ENCODE measurements around the gene DNM3. TPM values are rescaled to one million over a fixed set of nuclear protein-coding genes. Genes with fewer than 3 reads are reported as not detected.
A peak's percentile ranks its signal among the peaks of the same experiment; 100 is the strongest.

Gene DNM3
- total and polyA plus RNA-seq, 4 donors: 38.5 to 93.9 (median 48.5) TPM

- H3K4me1 ChIP-seq (ENCODE audit: control insufficient read depth, insufficient read depth, low read length): no peaks in the 10 kb centered on the region
- no peak overlapping the region for H3K4me3 ChIP-seq (ENCODE audit: low read depth, low read length)
- no peaks in the 10 kb centered on the region for H3K27me3 ChIP-seq (ENCODE audit: control insufficient read depth, insufficient read depth, low read length)
- H3K36me3 ChIP-seq (ENCODE audit: control insufficient read depth, insufficient read depth, low read length): peaks cover 14% of the 10 kb centered on the region
- WGBS (ENCODE audit: insufficient coverage): 88% methylated on average over 1 of the region's 3 CpGs
- no peaks in the 10 kb centered on the region for H3K9me3 ChIP-seq (ENCODE audit: control insufficient read depth, insufficient read depth, low read length)
- DNase-seq (ENCODE audit: low read depth in 4 of 6, low spot score in 6 of 6): no peak
- no peak overlapping the region for H3K27ac ChIP-seq (ENCODE audit: low read depth, low read length)
Observed at GRCh38 chr1:171800342-171800741, 41.0 kb upstream of the DNM3 start.

GRCh38 chr1:171800851-171801250, 40.4 kb upstream of the DNM3 start:
- WGBS (ENCODE audit: insufficient coverage): no CpG with 5 or more reads among the region's 3 CpGs
- H3K4me1 ChIP-seq (ENCODE audit: control insufficient read depth, insufficient read depth, low read length): no peaks in the 10 kb centered on the region
- peak in 1 of 6 donors; percentile 28 for DNase-seq (ENCODE audit: low read depth in 4 of 6, low spot score in 6 of 6)

DNA sequence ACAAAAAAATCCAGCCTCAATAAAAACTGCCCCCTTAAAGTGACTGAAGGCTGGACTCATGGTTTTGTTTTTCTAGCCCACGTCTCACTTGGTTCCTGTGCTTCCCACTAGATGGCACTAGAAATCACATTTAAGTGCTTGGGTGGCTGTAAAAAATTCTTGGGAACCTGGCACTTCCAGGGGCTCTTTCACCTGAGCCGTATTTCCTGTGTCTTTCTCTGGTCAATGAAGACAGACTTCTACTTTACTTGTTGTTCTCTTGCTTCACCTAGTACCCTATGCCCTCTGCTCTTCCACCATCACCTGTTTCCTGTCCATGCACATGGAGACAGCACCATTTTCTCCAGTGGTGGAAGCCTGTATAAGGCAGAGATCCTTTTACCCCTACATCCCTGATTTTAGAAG, 39.8 kb upstream of the DNM3 start:
- 14% methylated on average over 1 of the region's 2 CpGs for WGBS (ENCODE audit: insufficient coverage)
- no peaks in the 10 kb centered on the region for H3K4me1 ChIP-seq (ENCODE audit: control insufficient read depth, insufficient read depth, low read length)
- H3K4me3 ChIP-seq (ENCODE audit: low read depth, low read length): no peak overlapping the region
- peak; percentile 22 to 91 (median 52) for DNase-seq (ENCODE audit: low read depth in 4 of 6, low spot score in 6 of 6)
- no peaks in the 10 kb centered on the region for H3K9me3 ChIP-seq (ENCODE audit: control insufficient read depth, insufficient read depth, low read length)
- no peaks in the 10 kb centered on the region for H3K27me3 ChIP-seq (ENCODE audit: control insufficient read depth, insufficient read depth, low read length)
- no peak overlapping the region for H3K27ac ChIP-seq (ENCODE audit: low read depth, low read length)
- peaks cover 5% of the 10 kb centered on the region for H3K36me3 ChIP-seq (ENCODE audit: control insufficient read depth, insufficient read depth, low read length)

More at GRCh38 chr1:171800851-171801250, 40.4 kb upstream of the DNM3 start:
- Histone ChIP-seq H3K4me3 (ENCODE audit: low read depth, low read length) (no peak overlapping the region), H3K9me3 (ENCODE audit: control insufficient read depth, insufficient read depth, low read length) (no peaks in the 10 kb centered on the region), H3K27ac (ENCODE audit: low read depth, low read length) (no peak overlapping the region), H3K36me3 (ENCODE audit: control insufficient read depth, insufficient read depth, low read length) (peaks cover 9% of the 10 kb centered on the region), H3K27me3 (ENCODE audit: control insufficient read depth, insufficient read depth, low read length) (no peaks in the 10 kb centered on the region)

DNA sequence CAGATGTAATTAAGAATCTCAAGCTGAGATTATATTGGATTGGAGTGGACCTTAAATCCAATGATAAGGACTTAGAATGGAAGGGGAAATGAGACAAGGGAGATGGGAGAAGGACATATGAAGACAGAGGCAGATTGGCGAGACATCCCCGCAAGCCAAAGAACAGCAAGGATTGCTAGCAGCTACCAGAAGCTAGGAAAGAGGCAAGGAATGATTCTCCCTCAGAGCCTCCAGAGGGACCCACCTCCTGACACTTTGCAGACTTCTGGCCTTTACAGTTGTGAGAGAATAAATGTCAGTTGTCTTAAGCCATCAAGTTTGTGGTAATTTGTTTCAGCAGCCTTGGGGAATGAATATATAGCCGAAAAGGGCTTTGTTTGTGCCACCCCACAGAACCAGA, 39.1 kb upstream of the DNM3 start:
- no peak overlapping the region for H3K27ac ChIP-seq (ENCODE audit: low read depth, low read length)
- H3K4me1 ChIP-seq (ENCODE audit: control insufficient read depth, insufficient read depth, low read length): no peaks in the 10 kb centered on the region
- H3K9me3 ChIP-seq (ENCODE audit: control insufficient read depth, insufficient read depth, low read length): no peaks in the 10 kb centered on the region
- peaks cover 4% of the 10 kb centered on the region for H3K36me3 ChIP-seq (ENCODE audit: control insufficient read depth, insufficient read depth, low read length)
- no peak overlapping the region for H3K4me3 ChIP-seq (ENCODE audit: low read depth, low read length)
- 90% methylated on average over 2 of the region's 3 CpGs for WGBS (ENCODE audit: insufficient coverage)
- H3K27me3 ChIP-seq (ENCODE audit: control insufficient read depth, insufficient read depth, low read length): no peaks in the 10 kb centered on the region
- DNase-seq (ENCODE audit: low read depth in 4 of 6, low spot score in 6 of 6): peak in 1 of 6 donors; percentile 8

DNA sequence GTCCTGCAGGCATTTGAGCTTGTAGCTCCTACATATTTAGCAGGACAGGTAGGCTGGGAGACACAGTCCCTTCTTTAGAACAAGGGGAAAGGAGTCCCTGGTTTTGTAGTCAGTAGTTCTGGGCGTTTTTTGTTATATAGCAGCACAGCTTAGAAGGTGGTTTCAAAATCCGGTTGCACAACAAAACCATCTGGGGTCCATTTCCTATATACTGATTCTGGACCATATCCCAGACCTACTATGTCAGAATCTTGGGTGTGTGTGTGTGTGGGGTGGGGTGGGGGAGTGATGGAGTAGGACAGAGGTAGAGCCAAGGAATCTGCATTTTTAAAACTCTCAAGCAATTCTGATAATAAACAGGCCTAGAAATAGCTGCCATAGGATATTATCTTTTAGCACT, 38.3 kb upstream of the DNM3 start:
- Histone ChIP-seq H3K4me3 (ENCODE audit: low read depth, low read length) (no peak overlapping the region), H3K27me3 (ENCODE audit: control insufficient read depth, insufficient read depth, low read length) (no peaks in the 10 kb centered on the region), H3K27ac (ENCODE audit: low read depth, low read length) (no peak overlapping the region), H3K4me1 (ENCODE audit: control insufficient read depth, insufficient read depth, low read length) (no peaks in the 10 kb centered on the region), H3K36me3 (ENCODE audit: control insufficient read depth, insufficient read depth, low read length) (peaks cover 3% of the 10 kb centered on the region), H3K9me3 (ENCODE audit: control insufficient read depth, insufficient read depth, low read length) (no peaks in the 10 kb centered on the region)
- DNase-seq (ENCODE audit: low read depth in 4 of 6, low spot score in 6 of 6): no peak
- WGBS (ENCODE audit: insufficient coverage): no CpG with 5 or more reads among the region's 2 CpGs

GRCh38 chr1:171803461-171804022, 37.8 kb upstream of the DNM3 start:
- H3K4me3 ChIP-seq (ENCODE audit: low read depth, low read length): no peak overlapping the region

DNA sequence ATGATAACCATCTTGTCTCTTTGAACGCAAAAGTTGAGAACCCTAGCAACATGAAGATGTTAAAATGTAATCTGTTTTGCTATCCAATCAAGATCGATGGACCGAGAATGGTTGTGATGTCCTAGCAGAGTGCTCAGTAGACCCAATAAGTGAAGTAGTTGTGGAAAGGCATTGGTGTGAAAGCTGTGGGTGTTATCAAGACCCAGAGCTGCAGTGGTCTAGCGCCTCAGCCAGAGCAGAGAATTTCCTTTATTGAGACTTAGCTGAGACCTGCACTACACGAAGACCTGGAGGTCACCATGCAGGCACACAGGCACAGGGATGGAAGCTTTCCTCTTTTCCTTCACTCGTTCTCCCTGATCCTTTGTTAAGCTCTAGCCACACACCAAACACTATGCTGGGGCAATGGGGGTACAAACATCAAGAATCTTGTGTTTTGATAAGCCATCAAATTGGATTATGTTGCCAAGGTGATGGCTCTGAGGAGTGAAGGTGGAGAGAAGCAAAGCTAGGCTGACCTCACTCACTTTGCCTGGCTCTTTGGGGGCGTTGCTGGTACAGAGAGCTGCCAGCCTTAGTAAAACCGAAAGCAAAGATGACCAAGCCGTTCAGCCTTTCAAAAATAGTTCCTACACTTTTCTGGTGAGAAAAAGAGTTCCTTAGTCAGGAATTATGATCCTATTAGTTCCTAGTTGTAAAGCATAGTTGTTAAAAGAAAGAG, 35.7 kb upstream of the DNM3 start:
- Histone ChIP-seq H3K4me3 (ENCODE audit: low read depth, low read length) (no peak overlapping the region), H3K36me3 (ENCODE audit: control insufficient read depth, insufficient read depth, low read length) (no peaks in the 10 kb centered on the region), H3K4me1 (ENCODE audit: control insufficient read depth, insufficient read depth, low read length) (no peaks in the 10 kb centered on the region), H3K27me3 (ENCODE audit: control insufficient read depth, insufficient read depth, low read length) (no peaks in the 10 kb centered on the region), H3K27ac (ENCODE audit: low read depth, low read length) (no peak overlapping the region), H3K9me3 (ENCODE audit: control insufficient read depth, insufficient read depth, low read length) (no peaks in the 10 kb centered on the region)
- no peak for DNase-seq (ENCODE audit: low read depth in 4 of 6, low spot score in 6 of 6)
- 88% methylated on average over 5 of the region's 9 CpGs for WGBS (ENCODE audit: insufficient coverage)

More at GRCh38 chr1:171803461-171804022, 37.8 kb upstream of the DNM3 start:
- Histone ChIP-seq H3K9me3 (ENCODE audit: control insufficient read depth, insufficient read depth, low read length) (no peaks in the 10 kb centered on the region), H3K27ac (ENCODE audit: low read depth, low read length) (no peak overlapping the region), H3K27me3 (ENCODE audit: control insufficient read depth, insufficient read depth, low read length) (no peaks in the 10 kb centered on the region), H3K4me1 (ENCODE audit: control insufficient read depth, insufficient read depth, low read length) (no peaks in the 10 kb centered on the region), H3K36me3 (ENCODE audit: control insufficient read depth, insufficient read depth, low read length) (no peaks in the 10 kb centered on the region)
- 96% methylated on average over 16 of the region's 17 CpGs for WGBS (ENCODE audit: insufficient coverage)
- DNase-seq (ENCODE audit: low read depth in 4 of 6, low spot score in 6 of 6): no peak

GRCh38 chr1:171807556-171807955, 33.7 kb upstream of the DNM3 start:
- Histone ChIP-seq H3K9me3 (ENCODE audit: control insufficient read depth, insufficient read depth, low read length) (no peaks in the 10 kb centered on the region), H3K27ac (ENCODE audit: low read depth, low read length) (no peak overlapping the region), H3K4me3 (ENCODE audit: low read depth, low read length) (no peak overlapping the region), H3K4me1 (ENCODE audit: control insufficient read depth, insufficient read depth, low read length) (no peaks in the 10 kb centered on the region), H3K27me3 (ENCODE audit: control insufficient read depth, insufficient read depth, low read length) (no peaks in the 10 kb centered on the region), H3K36me3 (ENCODE audit: control insufficient read depth, insufficient read depth, low read length) (no peaks in the 10 kb centered on the region)
- WGBS (ENCODE audit: insufficient coverage): 90% methylated on average over 3 of the region's 4 CpGs
- no peak for DNase-seq (ENCODE audit: low read depth in 4 of 6, low spot score in 6 of 6)

DNA sequence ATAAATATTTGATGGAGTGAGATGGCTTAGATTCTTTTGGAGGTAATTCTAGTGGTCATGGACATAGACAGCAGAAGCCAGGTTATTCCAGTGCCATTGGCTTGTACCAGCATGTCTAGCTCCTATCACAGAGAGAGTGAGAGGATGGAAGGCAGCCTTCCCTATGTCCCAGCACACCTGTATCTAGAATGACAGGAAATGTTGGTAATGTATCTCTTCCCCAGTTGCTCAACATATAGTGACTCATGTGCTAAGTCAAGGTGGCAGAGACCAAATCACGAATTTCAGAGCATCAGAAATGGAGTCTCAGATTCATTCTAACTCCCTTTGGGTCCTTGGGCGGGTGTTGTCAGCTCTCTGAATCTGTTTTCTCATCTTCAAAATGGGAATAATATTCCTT, 31.5 kb upstream of the DNM3 start:
- DNase-seq (ENCODE audit: low read depth in 4 of 6, low spot score in 6 of 6): no peak
- H3K27me3 ChIP-seq (ENCODE audit: control insufficient read depth, insufficient read depth, low read length): no peaks in the 10 kb centered on the region
- H3K4me3 ChIP-seq (ENCODE audit: low read depth, low read length): no peak overlapping the region
- no peaks in the 10 kb centered on the region for H3K4me1 ChIP-seq (ENCODE audit: control insufficient read depth, insufficient read depth, low read length)
- no peaks in the 10 kb centered on the region for H3K9me3 ChIP-seq (ENCODE audit: control insufficient read depth, insufficient read depth, low read length)
- H3K27ac ChIP-seq (ENCODE audit: low read depth, low read length): no peak overlapping the region
- H3K36me3 ChIP-seq (ENCODE audit: control insufficient read depth, insufficient read depth, low read length): no peaks in the 10 kb centered on the region
- no CpG with 5 or more reads among the region's 2 CpGs for WGBS (ENCODE audit: insufficient coverage)

DNA sequence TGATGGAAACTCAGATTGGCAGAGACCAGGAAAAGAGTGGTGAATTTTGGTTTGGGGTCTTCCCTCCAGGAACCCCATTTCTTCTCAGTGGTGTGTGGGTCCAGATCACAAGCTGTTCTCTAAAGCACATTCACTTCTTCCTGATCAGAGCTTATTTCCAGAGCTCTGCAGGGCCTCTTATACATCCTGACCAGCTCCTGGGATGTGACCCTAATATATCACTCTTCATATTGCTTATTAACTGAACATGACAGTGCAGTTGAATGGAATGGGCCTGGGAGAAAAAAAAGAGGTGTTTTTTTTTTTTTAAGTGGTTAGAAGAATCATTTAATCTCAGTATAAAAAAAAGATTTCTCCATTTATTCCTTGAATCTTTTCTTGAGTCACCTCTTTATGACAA, 29.6 kb upstream of the DNM3 start:
- Histone ChIP-seq H3K4me1 (ENCODE audit: control insufficient read depth, insufficient read depth, low read length) (no peaks in the 10 kb centered on the region), H3K4me3 (ENCODE audit: low read depth, low read length) (no peak overlapping the region), H3K36me3 (ENCODE audit: control insufficient read depth, insufficient read depth, low read length) (no peaks in the 10 kb centered on the region), H3K27me3 (ENCODE audit: control insufficient read depth, insufficient read depth, low read length) (no peaks in the 10 kb centered on the region), H3K9me3 (ENCODE audit: control insufficient read depth, insufficient read depth, low read length) (no peaks in the 10 kb centered on the region), H3K27ac (ENCODE audit: low read depth, low read length) (no peak overlapping the region)
- DNase-seq (ENCODE audit: low read depth in 4 of 6, low spot score in 6 of 6): no peak
